VCaP (cell line): ENCODE measurements around the gene OTX2.

ENCODE experiments used
- H3K27ac ChIP-seq: fragments of 450-650 bp; 2 replicates; pipeline ENCODE4 v1.5.1; 2017
- TF ChIP-seq, protein P1 (sequence below): fragments of 450-650 bp; conservative IDR thresholded peaks from 2 replicates; pipeline ENCODE4 v1.5.1; 2017; ENCODE audit warnings: mild to moderate bottlenecking, moderate library complexity

The OTX2 gene

DNA sequence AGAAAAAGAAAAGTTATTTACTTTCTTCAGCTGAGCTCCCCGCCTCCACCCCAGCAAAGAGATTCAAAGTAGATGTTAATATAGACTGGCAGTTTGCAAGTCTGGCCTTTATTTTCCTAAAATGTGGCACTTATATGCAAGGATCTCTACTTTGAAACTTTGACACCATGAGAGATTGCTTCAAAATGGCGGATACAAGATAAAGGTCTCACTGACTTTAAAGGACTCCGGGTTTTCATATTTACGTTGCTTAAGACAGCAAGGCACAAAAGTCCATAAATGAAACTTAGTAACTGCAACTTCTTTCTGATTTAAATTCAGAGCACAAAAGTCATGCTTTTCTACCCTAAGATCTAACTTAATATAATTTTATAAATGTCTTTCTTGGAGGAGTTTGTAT lies 3.5 kb downstream of the OTX2 start:
- TF ChIP-seq, protein P1, sequence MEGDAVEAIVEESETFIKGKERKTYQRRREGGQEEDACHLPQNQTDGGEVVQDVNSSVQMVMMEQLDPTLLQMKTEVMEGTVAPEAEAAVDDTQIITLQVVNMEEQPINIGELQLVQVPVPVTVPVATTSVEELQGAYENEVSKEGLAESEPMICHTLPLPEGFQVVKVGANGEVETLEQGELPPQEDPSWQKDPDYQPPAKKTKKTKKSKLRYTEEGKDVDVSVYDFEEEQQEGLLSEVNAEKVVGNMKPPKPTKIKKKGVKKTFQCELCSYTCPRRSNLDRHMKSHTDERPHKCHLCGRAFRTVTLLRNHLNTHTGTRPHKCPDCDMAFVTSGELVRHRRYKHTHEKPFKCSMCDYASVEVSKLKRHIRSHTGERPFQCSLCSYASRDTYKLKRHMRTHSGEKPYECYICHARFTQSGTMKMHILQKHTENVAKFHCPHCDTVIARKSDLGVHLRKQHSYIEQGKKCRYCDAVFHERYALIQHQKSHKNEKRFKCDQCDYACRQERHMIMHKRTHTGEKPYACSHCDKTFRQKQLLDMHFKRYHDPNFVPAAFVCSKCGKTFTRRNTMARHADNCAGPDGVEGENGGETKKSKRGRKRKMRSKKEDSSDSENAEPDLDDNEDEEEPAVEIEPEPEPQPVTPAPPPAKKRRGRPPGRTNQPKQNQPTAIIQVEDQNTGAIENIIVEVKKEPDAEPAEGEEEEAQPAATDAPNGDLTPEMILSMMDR, result no peak
- no peak overlapping the region for H3K27ac ChIP-seq

DNA sequence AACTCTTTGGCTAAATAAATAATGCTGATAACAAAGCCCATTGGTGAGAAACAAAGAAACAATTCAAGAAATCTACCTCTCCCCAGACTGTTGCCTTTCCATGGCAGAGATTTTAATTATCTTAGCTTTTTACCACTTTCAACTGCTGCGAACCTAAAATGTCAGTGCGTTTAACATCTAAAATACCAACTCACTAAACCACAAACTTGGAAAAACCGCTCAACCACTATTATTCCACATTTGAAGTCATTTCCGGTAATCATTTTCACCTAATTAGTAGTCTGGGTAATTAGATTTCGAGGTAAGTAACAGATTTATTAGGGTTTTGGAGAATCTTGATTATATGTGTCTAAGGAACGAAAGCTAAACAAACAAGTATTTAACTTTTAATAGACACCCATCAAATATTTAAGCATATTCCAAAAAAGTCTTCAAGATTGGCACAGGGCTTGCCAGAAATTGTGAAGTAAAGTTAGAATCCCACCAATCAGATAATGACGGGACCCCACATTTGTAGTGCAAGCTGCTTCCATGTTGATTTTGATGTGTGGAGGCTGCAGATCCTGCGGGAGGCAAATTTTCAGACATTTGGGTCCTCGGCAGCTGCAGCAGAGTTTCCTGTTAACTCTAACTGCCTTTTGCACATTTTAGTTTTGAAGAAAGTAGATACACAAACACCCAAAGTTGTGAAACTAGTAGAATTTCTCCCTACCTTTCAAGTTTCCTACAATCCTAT lies 4.1 kb downstream of the OTX2 start:
- no peak overlapping the region for H3K27ac ChIP-seq

DNA sequence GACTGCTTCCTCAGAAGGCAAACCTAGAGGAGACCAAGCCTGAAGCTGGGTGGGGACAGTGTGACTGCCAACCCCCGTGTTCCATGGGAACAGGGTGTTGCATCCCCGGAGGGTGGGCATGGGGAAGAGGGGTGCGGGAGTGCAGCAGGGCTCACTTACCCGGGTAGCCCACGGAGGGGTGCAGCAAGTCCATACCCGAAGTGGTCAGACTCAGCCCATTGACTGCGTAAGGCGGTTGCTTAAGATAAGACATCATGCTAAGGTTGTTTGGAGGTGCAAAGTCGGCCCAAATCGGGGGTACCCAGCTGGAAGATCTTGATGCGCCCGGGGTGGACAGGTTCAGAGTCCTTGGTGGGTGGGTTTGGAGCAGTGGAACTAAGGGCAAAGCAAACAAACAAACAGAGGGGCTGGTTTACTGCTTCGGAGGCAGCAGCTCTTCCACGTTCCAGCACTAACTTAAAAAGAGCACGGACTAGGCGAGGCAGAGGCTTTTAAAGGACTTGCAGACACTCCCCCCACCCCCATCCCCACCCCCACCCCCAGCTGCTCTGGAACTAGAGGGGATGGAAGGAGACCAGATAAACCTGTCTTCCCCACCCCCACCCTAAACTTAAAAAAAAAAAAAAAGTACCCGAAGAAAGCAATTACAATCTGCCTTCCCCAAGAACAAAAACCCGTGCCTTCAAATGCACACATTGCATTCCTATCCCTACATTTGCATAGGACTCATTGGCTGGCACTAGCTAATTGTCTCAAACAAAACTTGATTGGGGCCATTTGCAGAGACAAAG lies 4.9 kb downstream of the OTX2 start:
- TF ChIP-seq, protein P1, result no peak
- H3K27ac ChIP-seq, result no peak overlapping the region

More for the DNA sequence above, 4.1 kb downstream of the OTX2 start:
- TF ChIP-seq, protein P1, result no peak

DNA sequence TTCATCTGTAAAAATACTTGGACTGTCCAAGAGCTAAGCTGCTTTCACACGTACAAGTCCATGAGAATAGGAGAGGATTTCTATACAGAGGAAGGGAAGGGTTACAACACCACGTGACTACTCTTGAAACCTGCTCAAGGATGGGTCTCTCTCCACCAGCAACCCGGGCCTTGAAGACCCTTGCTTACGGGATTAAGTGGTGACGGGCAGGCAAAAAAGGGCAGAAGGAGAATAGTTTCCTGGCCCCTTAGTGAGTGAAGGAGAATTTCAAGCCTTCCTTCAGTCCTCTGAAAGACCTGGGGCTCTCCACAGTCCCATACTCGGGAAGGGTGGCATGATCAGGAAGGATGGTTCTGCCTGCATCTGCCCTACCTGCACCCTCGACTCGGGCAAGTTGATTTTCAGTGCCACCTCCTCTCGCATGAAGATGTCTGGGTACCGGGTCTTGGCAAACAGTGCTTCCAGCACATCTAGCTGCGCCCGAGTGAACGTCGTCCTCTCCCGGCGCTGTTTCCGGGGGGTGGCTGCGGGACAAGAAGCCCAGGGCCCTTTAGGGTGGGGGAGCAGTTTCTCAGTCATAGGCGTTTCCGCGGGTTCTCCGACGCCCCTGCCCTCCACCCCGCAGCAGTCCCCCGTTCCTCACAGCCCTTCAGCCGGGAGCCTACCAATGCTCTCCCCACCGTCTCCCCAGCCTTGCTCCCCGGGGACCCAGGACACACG lies 6.3 kb downstream of the OTX2 start:
- H3K27ac ChIP-seq, result no peak overlapping the region
- TF ChIP-seq, protein P1, result no peak

DNA sequence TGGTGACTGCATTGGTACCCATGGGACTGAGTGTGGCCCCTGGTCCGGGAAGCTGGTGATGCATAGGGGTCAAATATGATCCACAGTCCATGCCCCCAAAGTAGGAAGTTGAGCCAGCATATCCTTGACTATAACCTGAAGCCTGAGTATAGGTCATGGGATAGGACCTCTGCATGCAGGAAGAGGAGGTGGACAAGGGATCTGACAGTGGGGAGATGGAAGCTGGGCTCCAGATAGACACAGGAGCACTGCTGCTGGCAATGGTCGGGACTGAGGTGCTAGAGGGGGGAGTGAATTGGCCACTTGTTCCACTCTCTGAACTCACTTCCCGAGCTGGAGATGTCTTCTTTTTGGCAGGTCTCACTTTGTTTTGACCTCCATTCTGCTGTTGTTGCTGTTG lies 8.4 kb downstream of the OTX2 start:
- TF ChIP-seq, protein P1, result no peak
- H3K27ac ChIP-seq, result no peak overlapping the region

DNA sequence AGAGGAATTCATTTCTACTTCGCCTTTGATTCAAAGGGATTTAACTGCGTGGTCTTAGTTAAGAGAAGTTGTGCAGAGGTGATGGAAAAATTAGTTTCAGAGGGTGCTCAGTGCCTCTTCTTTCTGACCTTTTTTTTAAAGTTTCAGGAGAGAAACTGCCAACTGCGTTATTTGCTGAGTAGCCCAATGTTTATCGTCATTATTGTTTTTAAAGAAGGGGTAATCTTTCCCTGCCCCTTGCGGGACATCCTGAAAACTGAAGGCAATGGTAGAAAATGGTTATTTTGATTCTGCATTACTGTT lies 11.0 kb downstream of the OTX2 start:
- no peak overlapping the region for H3K27ac ChIP-seq
- TF ChIP-seq, protein P1, result no peak
